Loucy (cell line): ENCODE data around the gene IFT81.
A peak's percentile ranks its signal among the peaks of the same experiment; 100 is the strongest.

Experiments
- H2AFZ ChIP-seq: fragments of 200-600 bp; sonication (generic); 2 replicates; pipeline ENCODE4 v1.6.0; 2016; ENCODE audit warnings: antibody characterized with exemption, mild to moderate bottlenecking, low read length, moderate library complexity
- H3F3A ChIP-seq: fragments of 200-600 bp; 2 replicates; pipeline ENCODE4 v1.6.0; 2016; ENCODE audit warnings: antibody characterized with exemption, low read depth, mild to moderate bottlenecking
- H3K27me3 ChIP-seq: fragments of 200-600 bp; sonication (generic); 2 replicates; pipeline ENCODE4 v1.6.1; 2014; ENCODE audit warnings: low read length, mild to moderate bottlenecking; ENCODE audit not compliant: insufficient read depth, poor library complexity, severe bottlenecking
- H3K36me3 ChIP-seq: fragments of 200-600 bp; sonication (generic); 2 replicates; pipeline ENCODE4 v1.6.1; 2016; ENCODE audit warnings: low read length; ENCODE audit not compliant: insufficient read depth
- H3K4me1 ChIP-seq: fragments of 200-600 bp; sonication (generic); 2 replicates; pipeline ENCODE4 v1.5.1; 2014; ENCODE audit warnings: low read length, mild to moderate bottlenecking; ENCODE audit not compliant: insufficient read depth, poor library complexity, severe bottlenecking
- H3K4me2 ChIP-seq: fragments of 200-600 bp; sonication (generic); 2 replicates; pipeline ENCODE4 v1.6.0; 2014; ENCODE audit warnings: antibody characterized with exemption, low read length, low read depth, mild to moderate bottlenecking; ENCODE audit not compliant: poor library complexity, severe bottlenecking
- H3K4me3 ChIP-seq: fragments of 200-600 bp; sonication (generic); 2 replicates; pipeline ENCODE4 v1.5.1; 2014; ENCODE audit warnings: low read length, mild to moderate bottlenecking, mixed read lengths; ENCODE audit not compliant: poor library complexity, severe bottlenecking
- H3K79me2 ChIP-seq: fragments of 200-600 bp; sonication (generic); 2 replicates; pipeline ENCODE4 v1.6.1; 2014; ENCODE audit warnings: low read length; ENCODE audit not compliant: insufficient read depth
- H3K9ac ChIP-seq: fragments of 200-600 bp; sonication (generic); 2 replicates; pipeline ENCODE4 v1.6.0; 2014; ENCODE audit warnings: mild to moderate bottlenecking, low read depth, low read length, moderate library complexity; ENCODE audit not compliant: poor library complexity, severe bottlenecking
- H3K9me2 ChIP-seq: fragments of 200-600 bp; sonication (generic); replicated peaks from 2 replicates; pipeline ENCODE4 v1.6.1; 2016; ENCODE audit warnings: low read depth, low read length, mixed read lengths
- H3K9me3 ChIP-seq: fragments of 200-600 bp; sonication (generic); 2 replicates; pipeline ENCODE4 v1.6.1; 2014; ENCODE audit warnings: mild to moderate bottlenecking, antibody characterized with exemption, low read length, low read depth; ENCODE audit not compliant: insufficient read depth
- H4K20me1 ChIP-seq: fragments of 200-600 bp; sonication (generic); 2 replicates; pipeline ENCODE4 v1.6.0; 2014; ENCODE audit warnings: antibody characterized with exemption, low read length, mild to moderate bottlenecking; ENCODE audit not compliant: insufficient read depth, poor library complexity, severe bottlenecking
- EZH2phosphoT487 ChIP-seq: fragments of 200-600 bp; IDR thresholded peaks from 2 replicates; pipeline ENCODE4 v1.6.1; 2018; ENCODE audit warnings: antibody characterized with exemption, mild to moderate bottlenecking, moderate library complexity, borderline replicate concordance
- TF ChIP-seq, protein P1 (sequence below): fragments of 200-600 bp; sonication (generic); conservative IDR thresholded peaks from 2 replicates; pipeline ENCODE4 v1.5.1; 2014; ENCODE audit warnings: mild to moderate bottlenecking, antibody characterized with exemption, low read length

IFT81 gene

GRCh38 chr12:110107369-110108281 lies 16.5 kb upstream of the IFT81 start:
- H3K9ac ChIP-seq, result no peak overlapping the region
- TF ChIP-seq, protein P1, sequence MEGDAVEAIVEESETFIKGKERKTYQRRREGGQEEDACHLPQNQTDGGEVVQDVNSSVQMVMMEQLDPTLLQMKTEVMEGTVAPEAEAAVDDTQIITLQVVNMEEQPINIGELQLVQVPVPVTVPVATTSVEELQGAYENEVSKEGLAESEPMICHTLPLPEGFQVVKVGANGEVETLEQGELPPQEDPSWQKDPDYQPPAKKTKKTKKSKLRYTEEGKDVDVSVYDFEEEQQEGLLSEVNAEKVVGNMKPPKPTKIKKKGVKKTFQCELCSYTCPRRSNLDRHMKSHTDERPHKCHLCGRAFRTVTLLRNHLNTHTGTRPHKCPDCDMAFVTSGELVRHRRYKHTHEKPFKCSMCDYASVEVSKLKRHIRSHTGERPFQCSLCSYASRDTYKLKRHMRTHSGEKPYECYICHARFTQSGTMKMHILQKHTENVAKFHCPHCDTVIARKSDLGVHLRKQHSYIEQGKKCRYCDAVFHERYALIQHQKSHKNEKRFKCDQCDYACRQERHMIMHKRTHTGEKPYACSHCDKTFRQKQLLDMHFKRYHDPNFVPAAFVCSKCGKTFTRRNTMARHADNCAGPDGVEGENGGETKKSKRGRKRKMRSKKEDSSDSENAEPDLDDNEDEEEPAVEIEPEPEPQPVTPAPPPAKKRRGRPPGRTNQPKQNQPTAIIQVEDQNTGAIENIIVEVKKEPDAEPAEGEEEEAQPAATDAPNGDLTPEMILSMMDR, result no peak
- H3F3A ChIP-seq, result no peaks in the 10 kb centered on the region
- no peaks in the 10 kb centered on the region for H3K9me3 ChIP-seq
- H3K79me2 ChIP-seq, result no peaks in the 10 kb centered on the region
- H3K36me3 ChIP-seq, result no peaks in the 10 kb centered on the region
- no peaks in the 10 kb centered on the region for H4K20me1 ChIP-seq
- H2AFZ ChIP-seq, result 0 out of 2 replicates have a peak overlapping the region, but pooled peaks have one; percentile 15
- no peak overlapping the region for H3K4me2 ChIP-seq
- H3K27me3 ChIP-seq, result no peaks in the 10 kb centered on the region
- H3K4me1 ChIP-seq, result no peaks in the 10 kb centered on the region
- no peak overlapping the region for H3K4me3 ChIP-seq
- no peaks in the 10 kb centered on the region for H3K9me2 ChIP-seq

DNA sequence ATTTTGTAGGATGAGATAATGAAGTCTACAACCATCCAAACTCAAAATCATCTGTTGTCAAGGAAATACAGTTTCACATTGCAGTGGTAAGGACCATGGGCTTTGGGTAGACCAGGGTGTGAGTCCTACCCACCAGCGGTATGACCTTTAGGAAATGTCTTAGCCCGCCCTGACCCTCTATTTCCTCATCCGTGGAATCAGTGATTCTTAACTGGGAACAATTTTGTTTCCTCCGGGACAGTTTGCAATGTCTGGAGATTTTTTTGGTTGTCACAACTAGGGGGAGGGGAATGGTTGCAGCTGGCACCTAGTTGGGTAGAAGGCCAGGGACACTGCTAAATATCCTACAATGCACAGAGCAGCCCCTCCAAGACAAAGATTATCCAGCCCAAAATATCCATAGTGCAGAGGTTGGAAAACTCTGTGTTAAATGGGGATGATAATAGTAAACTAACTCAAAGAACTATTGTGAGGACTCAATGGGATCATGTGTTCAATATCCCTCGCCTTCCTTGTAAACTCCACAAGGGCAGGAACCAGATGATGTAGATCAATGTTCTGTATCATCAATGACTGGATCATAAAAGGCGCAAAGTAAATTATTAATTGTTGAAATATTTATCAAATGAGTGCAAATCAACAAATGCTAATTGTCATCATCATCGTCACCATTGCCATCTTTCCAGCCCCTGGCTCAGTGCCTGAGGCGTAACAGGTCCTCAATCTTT lies 15.7 kb upstream of the IFT81 start:
- Histone ChIP-seq H3K79me2 (no peaks in the 10 kb centered on the region), H2AFZ (no peak overlapping the region), H3K4me3 (no peak overlapping the region), H3K9me2 (no peaks in the 10 kb centered on the region), H3K9me3 (no peaks in the 10 kb centered on the region), H3K36me3 (no peaks in the 10 kb centered on the region), H3K4me1 (no peaks in the 10 kb centered on the region), H4K20me1 (no peaks in the 10 kb centered on the region), H3K9ac (no peak overlapping the region), H3K27me3 (no peaks in the 10 kb centered on the region), H3K4me2 (no peak overlapping the region), H3F3A (no peaks in the 10 kb centered on the region)
- no peak for TF ChIP-seq EZH2phosphoT487
- TF ChIP-seq, protein P1, result no peak

DNA sequence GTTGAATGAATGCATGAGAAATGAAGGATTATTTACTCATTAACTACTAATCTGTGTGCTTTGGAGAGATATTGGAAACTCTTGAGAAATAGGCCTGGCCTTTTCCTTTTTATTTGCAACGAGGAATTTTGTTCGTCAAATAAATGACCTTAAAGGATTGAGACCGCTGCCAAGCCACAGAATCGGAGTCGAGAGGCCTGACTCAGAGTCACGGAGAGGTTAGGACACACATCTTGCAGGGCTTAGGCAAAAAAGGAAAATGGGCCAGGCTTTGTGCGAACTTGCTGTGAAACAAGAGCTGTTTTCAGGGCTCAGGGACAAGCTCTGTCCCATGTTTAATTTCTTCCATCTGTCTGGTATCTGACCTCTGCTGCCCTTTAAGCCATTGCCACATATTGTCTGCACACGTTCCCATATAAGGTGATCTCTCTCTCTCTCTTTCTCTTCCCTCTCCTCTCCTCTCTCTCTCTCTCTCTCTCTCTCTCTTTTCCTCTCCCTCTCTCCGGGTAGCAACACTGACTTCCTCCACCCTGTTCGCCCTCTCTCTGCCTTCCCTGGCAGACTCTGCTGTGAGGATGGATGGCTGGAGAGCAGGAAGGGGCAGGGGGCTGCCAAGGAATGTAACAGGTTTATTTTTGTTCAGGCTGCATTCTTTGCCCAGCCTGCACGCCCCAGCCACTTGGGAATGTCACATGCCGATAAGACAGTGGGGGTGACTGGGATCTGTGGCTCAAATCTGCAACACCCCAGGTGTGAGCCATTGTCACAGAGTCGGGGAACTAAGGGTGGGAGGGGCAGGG lies 14.9 kb upstream of the IFT81 start:
- no peaks in the 10 kb centered on the region for H3K27me3 ChIP-seq
- no peaks in the 10 kb centered on the region for H3F3A ChIP-seq
- TF ChIP-seq, protein P1, result no peak
- TF ChIP-seq EZH2phosphoT487, result no peak
- H3K9ac ChIP-seq, result no peak overlapping the region
- H3K4me1 ChIP-seq, result no peaks in the 10 kb centered on the region
- no peaks in the 10 kb centered on the region for H3K36me3 ChIP-seq
- no peak overlapping the region for H3K4me2 ChIP-seq
- H3K9me2 ChIP-seq, result no peaks in the 10 kb centered on the region
- H3K4me3 ChIP-seq, result no peak overlapping the region
- no peaks in the 10 kb centered on the region for H4K20me1 ChIP-seq
- no peaks in the 10 kb centered on the region for H3K9me3 ChIP-seq
- no peaks in the 10 kb centered on the region for H3K79me2 ChIP-seq
- no peak overlapping the region for H2AFZ ChIP-seq
